Progenitor cell of endocrine pancreas (in vitro differentiated cells): Measurements from ENCODE around the gene TBC1D16. TPM values are rescaled to one million over a fixed set of nuclear protein-coding genes. Genes with fewer than 3 reads are reported as not detected.

Source experiments
- DNase-seq: peaks from one replicate; pipeline ENCODE4 v3.0.0; 2021; ENCODE audit warnings: low spot score; ENCODE audit not compliant: unreplicated experiment
- H3K27ac Mint-ChIP-seq: 2 replicates; pipeline ENCODE4 v1.8.0; 2021; ENCODE audit warnings: mild to moderate bottlenecking, moderate library complexity, mixed read lengths
- H3K27me3 Mint-ChIP-seq: 2 replicates; pipeline ENCODE4 v1.8.0; 2021; ENCODE audit warnings: mixed read lengths
- H3K36me3 Mint-ChIP-seq: 2 replicates; pipeline ENCODE4 v1.8.0; 2022; ENCODE audit warnings: mixed read lengths; ENCODE audit not compliant: insufficient read depth
- H3K4me1 Mint-ChIP-seq: 2 replicates; pipeline ENCODE4 v1.8.0; 2021; ENCODE audit warnings: low read depth, mixed read lengths
- H3K4me3 Mint-ChIP-seq: 2 replicates; pipeline ENCODE4 v1.8.0; 2021; ENCODE audit warnings: low read depth, mild to moderate bottlenecking, moderate library complexity, mixed read lengths
- H3K9me3 Mint-ChIP-seq: 2 replicates; pipeline ENCODE4 v1.8.0; 2021; ENCODE audit warnings: low read depth, mixed read lengths
- CTCF ChIP-seq: fragments of 200-600 bp; sonication (generic); IDR thresholded peaks from one replicate; pipeline ENCODE4 v1.5.0; 2021; ENCODE audit warnings: antibody characterized with exemption, mild to moderate bottlenecking; ENCODE audit not compliant: unreplicated experiment
- total RNA-seq: library from RNA; stranded (reverse); gene quantifications from 2 replicates; pipeline ENCODE4 v1.2.1, GENCODE V29; 2021

TBC1D16 gene
- total RNA-seq, 1 donor from 2014 or later: 85.1 TPM

- no peak for DNase-seq
- Mint-ChIP-seq H3K4me1 (peaks cover 7% of the 10 kb centered on the region), H3K4me3 (no peak overlapping the region), H3K27ac (no peak overlapping the region), H3K27me3 (no peaks in the 10 kb centered on the region), H3K36me3 (peaks cover 2% of the 10 kb centered on the region), H3K9me3 (no peaks in the 10 kb centered on the region)
- no peak for TF ChIP-seq CTCF
Measured at GRCh38 chr17:80067393-80067986, 31.8 kb upstream of the TBC1D16 start.

- Mint-ChIP-seq H3K9me3 (no peaks in the 10 kb centered on the region), H3K27ac (no peak overlapping the region), H3K36me3 (peaks cover 2% of the 10 kb centered on the region), H3K4me3 (no peak overlapping the region), H3K27me3 (no peaks in the 10 kb centered on the region), H3K4me1 (peaks cover 7% of the 10 kb centered on the region)
- TF ChIP-seq CTCF: no peak
- no peak for DNase-seq
Measured at GRCh38 chr17:80065478-80066170, 30.0 kb upstream of the TBC1D16 start.

- no peak overlapping the region for H3K27ac Mint-ChIP-seq
Measured at GRCh38 chr17:80064696-80065095, 29.0 kb upstream of the TBC1D16 start.

GRCh38 chr17:80063830-80064585, 28.3 kb upstream of the TBC1D16 start:
- Mint-ChIP-seq H3K36me3 (peaks cover 4% of the 10 kb centered on the region), H3K27me3 (no peaks in the 10 kb centered on the region), H3K4me1 (peaks cover 4% of the 10 kb centered on the region), H3K4me3 (no peak overlapping the region), H3K27ac (no peak overlapping the region), H3K9me3 (no peaks in the 10 kb centered on the region)
- TF ChIP-seq CTCF: no peak
- DNase-seq: no peak

More at GRCh38 chr17:80064696-80065095, 29.0 kb upstream of the TBC1D16 start:
- Mint-ChIP-seq H3K36me3 (peaks cover 4% of the 10 kb centered on the region), H3K4me3 (no peak overlapping the region), H3K27me3 (no peaks in the 10 kb centered on the region), H3K4me1 (peaks cover 7% of the 10 kb centered on the region), H3K9me3 (no peaks in the 10 kb centered on the region)
- TF ChIP-seq CTCF: no peak
- DNase-seq: no peak

- no peaks in the 10 kb centered on the region for H3K9me3 Mint-ChIP-seq
- peaks cover 8% of the 10 kb centered on the region for H3K36me3 Mint-ChIP-seq
- no peak for TF ChIP-seq CTCF
- no peaks in the 10 kb centered on the region for H3K27me3 Mint-ChIP-seq
- H3K27ac Mint-ChIP-seq: no peak overlapping the region
- no peak for DNase-seq
- H3K4me1 Mint-ChIP-seq: no peaks in the 10 kb centered on the region
- H3K4me3 Mint-ChIP-seq: no peak overlapping the region
Measured at GRCh38 chr17:80061421-80061820, 25.7 kb upstream of the TBC1D16 start.
